ENCODE results near the gene GRIK3. TPM values are rescaled to one million over a fixed set of nuclear protein-coding genes. Genes with fewer than 3 reads are reported as not detected.

The GRIK3 gene
- total RNA-seq, 2 donors from 2014 or later: 0.30 to 0.55 TPM

DNA sequence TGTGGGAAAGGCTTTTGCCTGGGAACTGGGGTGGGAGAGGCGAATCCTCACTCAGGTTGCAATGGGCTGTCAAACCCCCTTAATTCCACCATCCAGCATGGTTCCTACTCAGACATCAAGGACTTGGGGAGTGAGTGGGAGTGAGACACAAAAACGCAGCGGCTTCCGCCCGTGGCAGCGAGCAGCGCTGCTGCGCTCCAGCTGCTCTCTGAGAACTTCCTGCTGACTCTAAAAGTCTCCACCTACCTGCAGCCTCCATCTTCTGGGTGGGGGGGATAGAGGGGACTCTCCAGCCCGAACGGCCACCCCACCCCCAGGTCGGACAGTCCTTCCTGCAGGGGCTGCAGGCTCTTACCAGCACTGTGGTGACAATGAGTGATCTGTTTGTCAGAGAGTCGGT lies 184.4 kb downstream of the GRIK3 start:
- Histone ChIP-seq H3K27me3 (no peaks in the 10 kb centered on the region), H3K27ac (no peak overlapping the region), H3K4me1 (no peaks in the 10 kb centered on the region), H3K36me3 (no peaks in the 10 kb centered on the region), H3K9me3 (no peaks in the 10 kb centered on the region), H3K4me3 (no peak overlapping the region)
- no peak for DNase-seq (ENCODE audit: low spot score)
- TF ChIP-seq, protein P1, sequence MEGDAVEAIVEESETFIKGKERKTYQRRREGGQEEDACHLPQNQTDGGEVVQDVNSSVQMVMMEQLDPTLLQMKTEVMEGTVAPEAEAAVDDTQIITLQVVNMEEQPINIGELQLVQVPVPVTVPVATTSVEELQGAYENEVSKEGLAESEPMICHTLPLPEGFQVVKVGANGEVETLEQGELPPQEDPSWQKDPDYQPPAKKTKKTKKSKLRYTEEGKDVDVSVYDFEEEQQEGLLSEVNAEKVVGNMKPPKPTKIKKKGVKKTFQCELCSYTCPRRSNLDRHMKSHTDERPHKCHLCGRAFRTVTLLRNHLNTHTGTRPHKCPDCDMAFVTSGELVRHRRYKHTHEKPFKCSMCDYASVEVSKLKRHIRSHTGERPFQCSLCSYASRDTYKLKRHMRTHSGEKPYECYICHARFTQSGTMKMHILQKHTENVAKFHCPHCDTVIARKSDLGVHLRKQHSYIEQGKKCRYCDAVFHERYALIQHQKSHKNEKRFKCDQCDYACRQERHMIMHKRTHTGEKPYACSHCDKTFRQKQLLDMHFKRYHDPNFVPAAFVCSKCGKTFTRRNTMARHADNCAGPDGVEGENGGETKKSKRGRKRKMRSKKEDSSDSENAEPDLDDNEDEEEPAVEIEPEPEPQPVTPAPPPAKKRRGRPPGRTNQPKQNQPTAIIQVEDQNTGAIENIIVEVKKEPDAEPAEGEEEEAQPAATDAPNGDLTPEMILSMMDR (IDR thresholded peaks at IDR 0.05): no peak

DNA sequence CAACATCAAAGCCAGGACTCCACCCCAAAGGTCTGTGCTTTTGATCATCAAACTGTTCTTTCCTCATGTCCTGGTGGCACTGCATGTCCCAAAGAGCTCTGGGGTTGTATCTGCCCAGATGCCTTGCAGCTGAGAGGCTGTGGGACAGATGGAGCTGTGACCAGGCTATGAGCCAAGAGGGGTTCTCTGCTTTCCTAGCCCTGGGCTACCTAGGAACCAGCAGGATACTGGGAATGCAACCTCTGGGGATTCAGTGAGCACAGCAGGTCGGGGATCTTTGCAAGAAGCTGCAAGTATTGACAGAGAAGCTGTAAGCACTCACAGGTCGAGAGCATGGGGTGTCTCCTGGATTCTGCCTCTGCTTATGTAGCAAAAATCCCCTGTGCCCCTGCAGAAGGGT lies 186.6 kb downstream of the GRIK3 start:
- H3K27ac ChIP-seq: no peak overlapping the region
- no peak overlapping the region for H3K4me3 ChIP-seq
- no peaks in the 10 kb centered on the region for H3K36me3 ChIP-seq
- no peaks in the 10 kb centered on the region for H3K4me1 ChIP-seq
- no peaks in the 10 kb centered on the region for H3K9me3 ChIP-seq
- no peak for DNase-seq (ENCODE audit: low spot score)
- H3K27me3 ChIP-seq: no peaks in the 10 kb centered on the region
- TF ChIP-seq, protein P1 (IDR thresholded peaks at IDR 0.05): no peak

DNA sequence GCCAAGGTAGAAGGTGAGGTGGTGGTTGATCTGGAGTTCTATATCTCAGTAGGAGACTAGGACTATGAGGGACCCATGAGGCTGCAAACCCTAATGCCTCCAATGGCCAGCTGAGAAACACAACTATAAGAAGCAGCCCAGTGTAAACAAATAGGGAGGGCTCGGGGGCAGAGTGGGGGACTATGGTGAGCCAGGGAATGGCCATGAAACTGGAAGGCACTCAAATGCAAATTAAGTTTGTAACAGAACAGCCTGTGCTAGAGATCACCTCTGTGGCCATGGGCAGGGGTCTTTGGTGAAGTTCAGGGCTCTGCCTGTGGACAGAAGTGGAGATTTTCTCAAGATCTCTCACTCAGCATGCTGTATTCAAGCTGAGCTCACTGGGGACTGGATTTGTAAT lies 187.1 kb downstream of the GRIK3 start:
- no peak for DNase-seq (ENCODE audit: low spot score)
- H3K27ac ChIP-seq: no peak overlapping the region
- no peaks in the 10 kb centered on the region for H3K4me1 ChIP-seq
- no peaks in the 10 kb centered on the region for H3K27me3 ChIP-seq
- TF ChIP-seq, protein P1 (IDR thresholded peaks at IDR 0.05): no peak
- H3K9me3 ChIP-seq: no peaks in the 10 kb centered on the region
- H3K4me3 ChIP-seq: no peak overlapping the region
- no peaks in the 10 kb centered on the region for H3K36me3 ChIP-seq

DNA sequence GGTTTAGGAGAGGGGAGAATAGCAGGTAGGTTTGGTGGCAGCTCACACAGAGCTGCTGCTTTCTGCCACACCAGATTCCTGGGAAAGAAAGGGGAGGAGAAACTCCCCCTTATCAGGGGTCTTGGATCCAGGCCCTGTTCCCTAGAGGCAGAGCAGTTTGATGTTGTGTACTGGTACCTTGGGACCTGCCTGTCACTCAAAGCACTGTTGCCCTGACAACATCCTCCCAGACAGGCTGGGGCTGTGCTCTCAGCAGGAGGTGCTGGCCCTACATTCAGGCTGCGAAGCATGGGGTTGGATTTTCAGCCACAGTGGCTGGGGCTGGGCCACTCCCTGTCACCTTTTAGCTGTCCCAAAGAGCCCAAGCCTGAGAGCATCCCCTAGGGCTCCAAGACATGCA lies 188.0 kb downstream of the GRIK3 start:
- TF ChIP-seq, protein P1 (IDR thresholded peaks at IDR 0.05): no peak
- no peaks in the 10 kb centered on the region for H3K4me1 ChIP-seq
- DNase-seq (ENCODE audit: low spot score): no peak
- H3K9me3 ChIP-seq: no peaks in the 10 kb centered on the region
- H3K27ac ChIP-seq: no peak overlapping the region
- no peak overlapping the region for H3K4me3 ChIP-seq
- H3K36me3 ChIP-seq: no peaks in the 10 kb centered on the region
- no peaks in the 10 kb centered on the region for H3K27me3 ChIP-seq

DNA sequence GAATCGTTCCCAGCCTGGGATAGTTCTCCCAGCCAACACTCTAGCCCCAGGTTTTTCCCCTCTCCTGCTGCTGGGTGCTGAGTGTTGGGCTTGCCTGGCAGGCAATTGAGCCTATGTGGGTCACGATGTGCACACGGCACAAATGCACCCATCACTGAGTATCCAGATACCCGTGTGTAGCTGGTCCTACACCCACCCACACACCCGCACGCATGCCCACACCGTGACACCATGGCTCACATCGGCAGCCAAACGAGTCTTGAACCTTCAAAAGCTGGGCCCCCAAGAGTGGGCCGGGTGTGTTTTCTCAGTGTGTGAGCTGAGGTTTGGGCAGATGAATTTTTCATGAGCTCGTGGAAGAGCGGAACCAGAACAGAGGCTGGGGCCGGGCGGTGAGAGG lies 188.5 kb downstream of the GRIK3 start:
- H3K27me3 ChIP-seq: no peaks in the 10 kb centered on the region
- no peak overlapping the region for H3K4me3 ChIP-seq
- DNase-seq (ENCODE audit: low spot score): no peak
- no peaks in the 10 kb centered on the region for H3K4me1 ChIP-seq
- H3K36me3 ChIP-seq: no peaks in the 10 kb centered on the region
- TF ChIP-seq, protein P1 (IDR thresholded peaks at IDR 0.05): no peak
- no peaks in the 10 kb centered on the region for H3K9me3 ChIP-seq
- H3K27ac ChIP-seq: no peak overlapping the region

DNA sequence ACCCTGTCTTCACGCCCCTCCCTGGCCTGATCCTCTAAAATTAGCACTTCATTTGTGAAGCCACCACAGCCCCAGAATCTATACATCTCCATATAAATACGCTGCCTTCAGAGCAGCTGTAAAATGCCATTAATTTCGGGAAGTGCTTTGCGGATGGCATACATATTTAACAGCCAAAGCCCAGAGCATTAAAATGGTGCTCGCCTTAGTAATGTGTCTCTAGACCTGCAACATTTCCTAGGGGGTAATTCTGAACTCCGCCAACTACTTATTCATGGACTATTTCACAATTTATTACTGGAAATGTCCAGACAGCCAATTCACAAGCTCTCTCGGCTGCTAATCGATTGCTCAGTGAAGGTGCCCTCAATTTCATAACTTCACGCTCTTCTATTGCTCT lies 189.4 kb downstream of the GRIK3 start:
- Histone ChIP-seq H3K4me1 (no peaks in the 10 kb centered on the region), H3K27ac (no peak overlapping the region), H3K27me3 (no peaks in the 10 kb centered on the region), H3K36me3 (no peaks in the 10 kb centered on the region), H3K4me3 (no peak overlapping the region), H3K9me3 (no peaks in the 10 kb centered on the region)
- no peak for DNase-seq (ENCODE audit: low spot score)
- TF ChIP-seq, protein P1 (IDR thresholded peaks at IDR 0.05): no peak
